ENCODE measurements around the gene CNN3.
"Not testable (repeated sequence)": the region's sequence is repeated elsewhere in the genome, so short reads cannot be mapped to it uniquely, and the experiment has no call there.

The CNN3 gene

DNA sequence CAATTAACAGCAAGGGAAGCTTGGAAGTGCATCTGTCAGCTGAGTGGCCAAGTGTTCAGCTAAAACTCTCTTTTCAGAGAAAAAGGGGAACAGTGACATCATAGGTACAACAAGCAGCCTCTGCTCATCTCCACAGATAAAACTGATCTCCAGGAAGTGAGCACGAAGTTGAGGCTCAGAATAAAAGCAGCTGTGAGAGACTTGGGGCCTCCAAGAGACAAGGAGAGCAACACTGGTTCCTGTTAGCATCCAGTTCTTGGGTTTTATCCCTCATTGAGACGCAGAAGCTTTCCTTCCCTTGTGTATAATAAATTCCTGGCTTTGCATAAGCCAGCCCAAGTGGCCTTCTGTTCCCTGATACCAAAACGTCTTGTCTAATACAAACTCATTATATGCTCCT, 20.0 kb upstream of the CNN3 start:
- no peaks in the 10 kb centered on the region for H3K27me3 ChIP-seq (ENCODE audit: insufficient read depth, low read length)
- H3K27ac ChIP-seq (ENCODE audit: low read length) = no peak overlapping the region
- no peak overlapping the region for H3K4me3 ChIP-seq (ENCODE audit: low read length)
- H3K4me1 ChIP-seq (ENCODE audit: insufficient read depth, low read length) = no peaks in the 10 kb centered on the region
- no peak overlapping the region for H3K9ac ChIP-seq (ENCODE audit: low read depth, low read length)
- H3K9me3 ChIP-seq (ENCODE audit: insufficient read depth, low read depth, low read length) = no peaks in the 10 kb centered on the region
- no peaks in the 10 kb centered on the region for H3K36me3 ChIP-seq (ENCODE audit: insufficient read depth, low read depth, low read length)

DNA sequence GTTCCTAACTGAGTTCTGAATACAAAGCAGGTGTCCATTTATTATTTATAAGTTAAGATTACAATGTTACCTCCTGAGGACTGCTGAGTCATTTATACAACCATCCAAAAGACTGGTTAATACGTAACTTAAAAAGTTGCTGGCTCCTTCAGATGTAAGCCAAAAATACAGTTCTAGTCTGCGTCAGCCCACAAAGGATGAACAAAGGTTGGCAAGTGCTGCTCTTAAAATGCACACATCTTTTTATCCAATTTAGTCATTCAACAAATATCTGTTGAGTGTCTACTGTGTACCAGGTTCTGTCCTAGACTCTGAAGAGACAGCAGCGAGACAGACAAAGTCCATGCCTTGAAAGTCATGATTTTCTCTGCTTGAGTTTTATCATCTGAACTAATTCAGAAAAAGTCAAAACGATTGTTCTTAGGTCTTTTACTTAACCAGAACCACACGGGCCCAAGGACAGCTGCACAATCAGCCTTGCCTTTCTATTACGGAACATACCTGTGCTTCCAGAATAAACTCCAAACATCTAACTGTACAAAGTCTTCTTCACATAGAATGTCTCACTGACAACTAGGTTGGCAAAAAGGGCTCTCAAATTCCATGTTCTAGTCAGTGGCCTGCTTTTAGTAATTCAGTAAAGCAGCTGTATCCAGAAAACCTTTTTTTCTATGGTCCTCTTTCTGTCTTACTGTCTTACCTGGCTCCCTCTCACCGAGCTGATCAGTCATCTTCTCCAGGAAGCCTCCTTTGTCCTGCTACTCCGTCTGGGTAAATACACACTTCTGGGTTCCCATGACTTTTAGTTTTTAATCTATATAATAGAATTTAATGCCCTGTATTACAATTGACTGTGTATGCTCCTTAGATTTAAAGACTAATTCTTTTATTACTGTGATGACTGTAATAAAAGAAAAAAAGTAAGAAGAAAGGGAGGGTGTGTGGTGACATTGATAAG, 15.5 kb upstream of the CNN3 start:
- Histone ChIP-seq H3K27ac (ENCODE audit: low read length) (no peak overlapping the region), H3K4me1 (ENCODE audit: insufficient read depth, low read length) (peaks cover 11% of the 10 kb centered on the region; the same call in 1 of the 2 replicates), H3K4me3 (ENCODE audit: low read length) (no peak overlapping the region), H3K36me3 (ENCODE audit: insufficient read depth, low read depth, low read length) (no peaks in the 10 kb centered on the region), H3K9ac (ENCODE audit: low read depth, low read length) (no peak overlapping the region), H3K9me3 (ENCODE audit: insufficient read depth, low read depth, low read length) (no peaks in the 10 kb centered on the region), H3K27me3 (ENCODE audit: insufficient read depth, low read length) (no peaks in the 10 kb centered on the region)

DNA sequence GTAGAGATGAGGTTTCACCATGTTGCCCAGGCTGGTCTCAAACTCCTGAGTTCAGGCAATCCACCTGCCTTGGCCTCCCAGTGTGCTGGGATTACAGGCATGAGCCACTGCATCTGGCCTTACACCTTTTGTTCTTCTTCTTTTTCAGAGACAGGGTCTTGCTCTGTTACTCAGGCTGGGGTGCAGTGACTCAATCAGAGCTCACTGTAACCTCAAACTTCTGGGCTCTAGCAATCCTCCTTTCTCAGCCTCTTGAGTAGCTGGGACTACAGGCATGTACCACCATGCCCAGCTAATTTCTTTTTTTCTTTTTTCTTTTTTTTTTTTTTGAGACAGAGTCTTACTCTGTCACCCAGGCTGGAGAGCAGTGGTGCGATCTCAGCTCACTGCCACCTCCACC, 14.6 kb upstream of the CNN3 start:
- peaks cover 17% of the 10 kb centered on the region for H3K4me1 ChIP-seq (ENCODE audit: insufficient read depth, low read length)
- not testable (repeated sequence) for H3K4me3 ChIP-seq (ENCODE audit: low read length)

DNA sequence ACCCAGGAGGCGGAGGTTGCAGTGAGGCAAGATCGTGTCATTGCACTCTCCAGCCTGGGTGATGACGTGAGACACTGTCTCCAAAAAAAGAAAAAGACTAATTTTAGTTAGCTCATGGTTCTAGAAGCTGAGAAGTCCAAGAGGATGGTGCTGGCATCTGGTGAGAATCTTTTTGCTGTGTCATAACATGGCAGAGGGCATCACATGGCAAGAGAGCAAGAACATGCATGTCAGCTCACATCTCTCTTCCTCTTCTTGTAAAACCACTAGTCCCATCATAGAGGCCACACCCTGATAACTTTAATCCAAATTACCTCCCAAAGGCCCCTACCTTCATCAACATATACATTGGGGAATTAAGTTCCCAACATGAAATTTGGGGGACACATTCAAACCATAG, 13.8 kb upstream of the CNN3 start:
- H3K27me3 ChIP-seq (ENCODE audit: insufficient read depth, low read length) = no peaks in the 10 kb centered on the region
- H3K36me3 ChIP-seq (ENCODE audit: insufficient read depth, low read depth, low read length) = no peaks in the 10 kb centered on the region
- peaks cover 23% of the 10 kb centered on the region for H3K4me1 ChIP-seq (ENCODE audit: insufficient read depth, low read length)
- no peak overlapping the region for H3K9ac ChIP-seq (ENCODE audit: low read depth, low read length)
- H3K27ac ChIP-seq (ENCODE audit: low read length) = no peak overlapping the region
- no peaks in the 10 kb centered on the region for H3K9me3 ChIP-seq (ENCODE audit: insufficient read depth, low read depth, low read length)
- no peak overlapping the region for H3K4me3 ChIP-seq (ENCODE audit: low read length)

More for the DNA sequence above, 14.6 kb upstream of the CNN3 start:
- not testable (repeated sequence) for H3K27ac ChIP-seq (ENCODE audit: low read length); H3K36me3 ChIP-seq (ENCODE audit: insufficient read depth, low read depth, low read length); H3K9me3 ChIP-seq (ENCODE audit: insufficient read depth, low read depth, low read length); H3K27me3 ChIP-seq (ENCODE audit: insufficient read depth, low read length); H3K9ac ChIP-seq (ENCODE audit: low read depth, low read length)

DNA sequence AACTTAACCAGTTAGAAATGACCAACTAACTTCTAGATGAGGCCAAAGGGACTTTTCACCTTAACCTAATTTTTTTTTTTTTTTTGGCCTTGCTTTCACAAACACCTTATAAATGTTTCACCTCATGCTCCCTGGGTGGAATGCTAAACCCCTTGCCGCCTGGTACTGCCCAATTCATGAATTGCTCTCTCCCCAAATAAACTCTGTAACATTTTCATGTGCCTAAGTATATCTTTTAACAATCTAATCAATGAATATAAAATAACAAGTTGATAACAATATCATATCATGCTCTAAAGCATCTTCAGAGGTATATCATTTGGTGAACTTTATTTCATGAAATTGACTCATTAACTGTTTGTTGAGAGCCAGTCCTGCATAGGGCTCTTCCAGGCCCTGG, 10.9 kb upstream of the CNN3 start:
- Histone ChIP-seq H3K36me3 (ENCODE audit: insufficient read depth, low read depth, low read length) (peaks cover 6% of the 10 kb centered on the region; the same call in 1 of the 2 replicates), H3K4me3 (ENCODE audit: low read length) (no peak overlapping the region), H3K4me1 (ENCODE audit: insufficient read depth, low read length) (peaks cover 36% of the 10 kb centered on the region), H3K9me3 (ENCODE audit: insufficient read depth, low read depth, low read length) (no peaks in the 10 kb centered on the region), H3K27ac (ENCODE audit: low read length) (no peak overlapping the region), H3K9ac (ENCODE audit: low read depth, low read length) (no peak overlapping the region), H3K27me3 (ENCODE audit: insufficient read depth, low read length) (no peaks in the 10 kb centered on the region)

DNA sequence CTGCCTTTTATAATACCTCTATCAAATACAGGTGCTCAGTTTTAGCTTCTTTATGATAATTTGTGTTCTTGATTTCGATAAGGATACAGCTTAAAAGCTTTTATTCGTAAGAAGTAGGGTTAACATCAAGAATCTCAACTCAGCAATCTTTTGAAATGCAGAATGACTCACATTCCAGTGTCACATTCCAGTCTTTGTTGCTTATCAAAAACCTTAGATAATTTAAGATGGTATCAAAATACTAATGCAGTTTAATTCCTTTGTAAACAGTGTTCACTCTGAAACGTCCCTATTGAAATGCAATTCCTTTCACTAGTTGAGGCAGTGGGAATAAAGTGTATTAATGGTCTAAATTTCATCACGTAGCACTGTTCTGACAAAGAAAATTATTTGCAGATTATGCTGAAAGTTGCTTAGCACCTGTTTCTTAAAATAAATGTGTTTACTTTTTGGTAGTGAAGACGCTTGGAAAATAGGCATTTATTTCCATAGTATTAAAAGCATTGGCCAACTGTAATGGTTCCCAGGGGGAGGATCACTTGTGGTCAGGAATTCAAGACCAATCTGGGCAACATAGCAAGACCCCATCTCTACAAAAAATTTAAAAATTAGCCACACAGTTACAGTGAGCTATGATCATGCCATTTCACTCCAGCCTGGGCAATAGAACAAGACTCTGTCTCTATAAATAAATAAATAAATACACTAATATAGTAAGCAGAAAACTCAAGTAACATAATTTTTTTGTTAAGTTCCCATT, 10.1 kb upstream of the CNN3 start:
- Histone ChIP-seq H3K9me3 (ENCODE audit: insufficient read depth, low read depth, low read length) (no peaks in the 10 kb centered on the region), H3K27me3 (ENCODE audit: insufficient read depth, low read length) (no peaks in the 10 kb centered on the region), H3K36me3 (ENCODE audit: insufficient read depth, low read depth, low read length) (peaks cover 8% of the 10 kb centered on the region; the same call in 1 of the 2 replicates), H3K9ac (ENCODE audit: low read depth, low read length) (0 out of 2 replicates have a peak overlapping the region, but pooled peaks have one; percentile 25), H3K27ac (ENCODE audit: low read length) (no peak overlapping the region), H3K4me1 (ENCODE audit: insufficient read depth, low read length) (peaks cover 36% of the 10 kb centered on the region), H3K4me3 (ENCODE audit: low read length) (no peak overlapping the region)

DNA sequence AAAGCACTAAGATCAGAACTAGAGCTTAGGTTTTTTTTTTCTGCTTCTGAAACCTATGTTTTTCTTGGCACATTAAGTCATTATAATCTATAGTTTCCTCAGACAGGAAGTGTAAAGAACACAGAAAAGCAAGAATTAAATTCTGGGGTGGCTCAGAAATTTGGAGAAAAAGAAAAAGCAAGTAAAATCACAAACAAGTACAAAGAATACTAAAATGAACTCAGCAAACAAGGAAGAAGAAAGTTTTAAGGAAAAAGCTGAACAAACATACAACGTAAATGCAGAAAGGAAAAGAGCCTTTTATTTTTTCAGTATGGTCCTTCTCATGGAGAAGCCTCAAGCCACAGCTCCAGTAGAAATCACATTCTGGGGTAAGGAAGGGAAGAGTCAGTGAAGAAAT, 8.6 kb upstream of the CNN3 start:
- H3K4me1 ChIP-seq (ENCODE audit: insufficient read depth, low read length) = peaks cover 36% of the 10 kb centered on the region
- no peaks in the 10 kb centered on the region for H3K27me3 ChIP-seq (ENCODE audit: insufficient read depth, low read length)
- H3K36me3 ChIP-seq (ENCODE audit: insufficient read depth, low read depth, low read length) = peaks cover 8% of the 10 kb centered on the region; the same call in 1 of the 2 replicates
- no peaks in the 10 kb centered on the region for H3K9me3 ChIP-seq (ENCODE audit: insufficient read depth, low read depth, low read length)
- H3K27ac ChIP-seq (ENCODE audit: low read length) = no peak overlapping the region
- no peak overlapping the region for H3K4me3 ChIP-seq (ENCODE audit: low read length)
- no peak overlapping the region for H3K9ac ChIP-seq (ENCODE audit: low read depth, low read length)

DNA sequence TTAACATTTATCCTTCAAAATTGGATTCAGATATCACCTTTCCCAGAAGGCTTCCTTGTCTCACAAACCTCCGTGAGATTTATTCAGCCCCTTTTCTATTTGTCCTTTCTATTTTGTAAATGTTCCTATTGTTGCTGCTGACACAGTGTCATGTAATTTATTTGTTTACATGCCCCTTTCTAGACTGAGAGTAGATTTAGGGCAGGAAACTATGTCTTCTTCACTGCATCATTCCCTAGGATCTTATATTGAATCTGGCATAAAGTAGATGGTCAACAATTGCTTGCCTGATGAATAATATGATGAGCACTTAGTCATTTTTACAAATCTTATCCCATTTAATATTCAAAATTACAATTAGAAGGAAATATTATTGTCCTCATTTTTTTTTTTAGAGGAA, 8.1 kb upstream of the CNN3 start:
- no peak overlapping the region for H3K9ac ChIP-seq (ENCODE audit: low read depth, low read length)

DNA sequence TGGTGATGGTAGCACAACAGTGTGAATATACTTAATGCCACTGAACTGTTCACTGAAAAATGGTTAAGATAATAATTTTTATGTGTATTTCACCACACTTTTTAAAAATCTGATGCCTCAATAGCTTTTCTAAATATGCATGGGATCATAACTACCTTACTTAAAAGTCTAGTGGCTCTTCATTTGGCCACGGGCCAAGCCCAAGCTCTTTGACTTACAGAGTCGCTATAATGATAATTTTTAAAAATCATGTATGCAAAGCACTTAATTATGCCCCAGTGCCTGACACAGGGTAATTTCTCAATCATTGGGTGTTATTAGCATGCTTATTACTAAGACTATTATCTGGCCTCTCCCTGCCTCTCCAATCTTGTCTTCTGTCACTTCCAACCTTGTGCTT, 7.6 kb upstream of the CNN3 start:
- H3K27me3 ChIP-seq (ENCODE audit: insufficient read depth, low read length) = no peaks in the 10 kb centered on the region
- H3K9ac ChIP-seq (ENCODE audit: low read depth, low read length) = no peak overlapping the region
- peaks cover 8% of the 10 kb centered on the region; the same call in 1 of the 2 replicates for H3K36me3 ChIP-seq (ENCODE audit: insufficient read depth, low read depth, low read length)
- H3K27ac ChIP-seq (ENCODE audit: low read length) = no peak overlapping the region
- H3K4me1 ChIP-seq (ENCODE audit: insufficient read depth, low read length) = peaks cover 43% of the 10 kb centered on the region
- no peaks in the 10 kb centered on the region for H3K9me3 ChIP-seq (ENCODE audit: insufficient read depth, low read depth, low read length)
- no peak overlapping the region for H3K4me3 ChIP-seq (ENCODE audit: low read length)

More for the DNA sequence above, 8.1 kb upstream of the CNN3 start:
- Histone ChIP-seq H3K36me3 (ENCODE audit: insufficient read depth, low read depth, low read length) (peaks cover 8% of the 10 kb centered on the region; the same call in 1 of the 2 replicates), H3K27me3 (ENCODE audit: insufficient read depth, low read length) (no peaks in the 10 kb centered on the region), H3K27ac (ENCODE audit: low read length) (no peak overlapping the region), H3K4me3 (ENCODE audit: low read length) (no peak overlapping the region), H3K4me1 (ENCODE audit: insufficient read depth, low read length) (peaks cover 39% of the 10 kb centered on the region), H3K9me3 (ENCODE audit: insufficient read depth, low read depth, low read length) (no peaks in the 10 kb centered on the region)

DNA sequence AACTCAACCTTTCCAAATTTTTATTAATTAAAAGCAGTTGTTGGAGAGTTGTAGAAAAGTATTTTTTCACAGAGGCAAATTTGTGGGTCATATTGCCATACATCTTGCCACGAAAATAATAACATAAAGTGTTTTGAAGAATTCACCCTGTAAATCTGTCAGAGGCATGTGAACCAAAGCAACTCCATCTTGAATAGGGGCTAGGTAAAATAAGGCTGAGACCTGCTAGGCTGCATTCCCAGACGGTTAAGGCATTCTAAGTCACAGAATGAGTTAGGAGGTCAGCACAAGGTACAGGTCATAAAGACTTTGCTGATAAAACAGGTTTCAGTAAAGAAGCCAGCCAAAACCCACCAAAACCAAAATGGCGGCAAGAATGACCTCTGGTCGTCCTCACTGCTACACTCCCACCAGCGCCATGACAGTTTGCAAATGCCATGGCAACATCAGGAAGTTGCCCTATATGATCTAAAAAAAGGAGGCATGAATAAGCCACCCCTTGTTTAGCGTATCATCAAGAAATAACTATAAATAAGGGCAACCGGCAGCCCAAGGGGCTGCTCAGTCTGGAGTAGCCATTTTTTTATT, 4.4 kb upstream of the CNN3 start:
- Histone ChIP-seq H3K9ac (ENCODE audit: low read depth, low read length) (no peak overlapping the region), H3K36me3 (ENCODE audit: insufficient read depth, low read depth, low read length) (peaks cover 8% of the 10 kb centered on the region; the same call in 1 of the 2 replicates), H3K27me3 (ENCODE audit: insufficient read depth, low read length) (no peaks in the 10 kb centered on the region), H3K27ac (ENCODE audit: low read length) (no peak overlapping the region), H3K4me1 (ENCODE audit: insufficient read depth, low read length) (peaks cover 39% of the 10 kb centered on the region), H3K9me3 (ENCODE audit: insufficient read depth, low read depth, low read length) (no peaks in the 10 kb centered on the region), H3K4me3 (ENCODE audit: low read length) (no peak overlapping the region)

DNA sequence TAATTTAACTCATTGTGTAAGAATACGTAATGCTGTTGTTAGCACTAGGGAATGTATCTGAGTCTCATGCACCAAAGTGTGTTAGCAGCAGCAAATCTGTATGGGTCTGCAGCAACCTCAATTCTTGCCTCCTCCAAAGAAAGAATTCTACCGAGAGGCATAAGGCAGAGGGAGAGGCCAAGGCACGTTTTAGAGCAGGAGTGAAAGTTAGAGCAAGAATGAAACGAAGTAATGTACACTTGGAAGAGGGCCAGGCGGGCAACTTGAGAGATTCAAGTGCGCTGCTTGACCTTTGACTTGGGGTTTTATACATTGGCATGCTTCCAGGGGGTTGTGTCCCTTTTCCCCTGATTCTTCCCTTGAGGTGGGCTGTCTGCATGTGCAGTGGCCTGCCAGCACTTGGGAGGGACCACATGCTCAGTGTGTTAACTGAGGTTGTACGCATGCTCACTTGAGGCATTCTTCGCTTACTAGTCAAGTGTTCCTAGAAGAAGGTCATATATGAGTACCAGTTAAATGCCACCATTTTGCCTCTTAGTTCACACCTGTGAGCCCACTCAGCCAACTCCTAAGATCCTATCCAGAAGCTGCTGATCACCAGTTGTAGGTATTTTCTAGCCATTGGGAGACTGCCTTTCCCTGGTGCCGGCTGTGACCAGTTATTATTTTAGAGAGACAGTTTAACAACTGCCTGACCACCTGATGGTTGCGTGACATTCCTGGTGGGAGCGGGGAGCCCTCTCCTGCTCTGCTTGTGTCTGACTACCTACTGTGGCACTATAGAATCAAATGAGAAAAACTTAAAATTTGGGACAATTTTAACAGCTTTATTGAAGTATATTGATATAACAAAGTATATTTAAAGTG, 2.7 kb upstream of the CNN3 start:
- Histone ChIP-seq H3K9ac (ENCODE audit: low read depth, low read length) (peak overlapping the region; percentile 13; the same call in 1 of the 2 replicates), H3K36me3 (ENCODE audit: insufficient read depth, low read depth, low read length) (peaks cover 8% of the 10 kb centered on the region; the same call in 1 of the 2 replicates), H3K4me1 (ENCODE audit: insufficient read depth, low read length) (peaks cover 27% of the 10 kb centered on the region), H3K27ac (ENCODE audit: low read length) (no peak overlapping the region), H3K27me3 (ENCODE audit: insufficient read depth, low read length) (no peaks in the 10 kb centered on the region), H3K4me3 (ENCODE audit: low read length) (peak overlapping the region; percentile 78), H3K9me3 (ENCODE audit: insufficient read depth, low read depth, low read length) (no peaks in the 10 kb centered on the region)
